HEK293 (cell line): Measurements from ENCODE around the gene FAM8A1.

Source experiments
- CTCF ChIA-PET: fragments of 350-600 bp; formaldehyde crosslinking; extraction: SDS; loops from one replicate; lab custom pipeline; 2021; ENCODE audit warnings: antibody characterized with exemption; lab: Yijun Ruan, JAX
- POLR2A ChIA-PET: fragments of 300-600 bp; formaldehyde crosslinking; extraction: SDS; loops from one replicate; lab custom pipeline; 2020; ENCODE audit warnings: antibody characterized with exemption, inconsistent platforms; lab: Yijun Ruan, JAX
- H3K27ac ChIP-seq: fragments of 200-500 bp; sonication (Bioruptor generic); 2 replicates; pipeline ENCODE4 v1.5.1; 2014; ENCODE audit warnings: low read depth, low read length, control low read depth, inconsistent platforms; ENCODE audit errors: extremely low read depth
- H3K36me3 ChIP-seq, 2 experiments: fragments of 200-500 bp in 1 of 2; sonication (Bioruptor generic) in 1 of 2; 1 replicate in 1 of 2; 2 replicates in 1 of 2; pipeline ENCODE4 v1.5.1; 2014 to 2017; ENCODE audit warnings: inconsistent platforms in 2 of 2, low read length in 2 of 2; ENCODE audit not compliant: control insufficient read depth in 2 of 2, insufficient read depth in 1 of 2
- H3K4me1 ChIP-seq: fragments of 200-500 bp; sonication (Bioruptor generic); 2 replicates; pipeline ENCODE4 v1.5.1; 2014; ENCODE audit warnings: mild to moderate bottlenecking, low read length, inconsistent platforms; ENCODE audit not compliant: control insufficient read depth, insufficient read depth
- H3K4me3 ChIP-seq: 2 replicates; pipeline ENCODE4 v1.5.1; 2011; ENCODE audit warnings: low read depth, mild to moderate bottlenecking, control low read depth, low read length, moderate library complexity
- H3K9me3 ChIP-seq: fragments of 200-500 bp; sonication (Bioruptor generic); 2 replicates; pipeline ENCODE4 v1.5.1; 2014; ENCODE audit warnings: low read depth, low read length, inconsistent platforms; ENCODE audit not compliant: control insufficient read depth, insufficient read depth
- GFI1B ChIP-seq: fragments of 450-650 bp; formaldehyde crosslinking; IDR thresholded peaks from 2 replicates; pipeline ENCODE4 v1.5.1; 2016; ENCODE audit warnings: missing biosample characterization, missing genetic modification characterization
- GLI4 ChIP-seq: fragments of 450-650 bp; formaldehyde crosslinking; IDR thresholded peaks from 2 replicates; pipeline ENCODE4 v1.5.1; 2016; ENCODE audit warnings: missing biosample characterization, missing genetic modification characterization
- PBX3 ChIP-seq: sonication (generic); formaldehyde crosslinking; IDR thresholded peaks from 2 replicates; pipeline ENCODE4 v1.8.1; 2022; ENCODE audit warnings: mild to moderate bottlenecking, moderate library complexity, missing genetic modification reagents
- RBAK ChIP-seq: fragments of 450-650 bp; formaldehyde crosslinking; IDR thresholded peaks from 2 replicates; pipeline ENCODE4 v1.5.1; 2016; ENCODE audit warnings: missing biosample characterization, missing genetic modification characterization
- SCRT1 ChIP-seq: fragments of 450-650 bp; formaldehyde crosslinking; IDR thresholded peaks from 2 replicates; pipeline ENCODE4 v1.5.1; 2016; ENCODE audit warnings: missing biosample characterization, missing genetic modification characterization, borderline replicate concordance
- YY1 ChIP-seq: fragments of 450-650 bp; formaldehyde crosslinking; IDR thresholded peaks from 2 replicates; pipeline ENCODE4 v1.5.1; 2018; ENCODE audit warnings: missing biosample characterization, missing genetic modification characterization
- ZBTB21 ChIP-seq: fragments of 450-650 bp; formaldehyde crosslinking; IDR thresholded peaks from 2 replicates; pipeline ENCODE4 v1.5.1; 2017; ENCODE audit warnings: missing biosample characterization, missing genetic modification characterization
- ZBTB48 ChIP-seq: fragments of 450-650 bp; formaldehyde crosslinking; IDR thresholded peaks from 2 replicates; pipeline ENCODE4 v1.5.1; 2016; ENCODE audit warnings: missing biosample characterization, missing genetic modification characterization
- ZBTB49 ChIP-seq: fragments of 450-650 bp; formaldehyde crosslinking; IDR thresholded peaks from 2 replicates; pipeline ENCODE4 v1.5.1; 2016; ENCODE audit warnings: missing biosample characterization, missing genetic modification characterization, low read depth
- ZFHX2 ChIP-seq: fragments of 450-650 bp; formaldehyde crosslinking; conservative IDR thresholded peaks from 2 replicates; pipeline ENCODE4 v1.5.1; 2016; ENCODE audit warnings: missing biosample characterization, missing genetic modification characterization
- ZNF10 ChIP-seq: fragments of 450-650 bp; formaldehyde crosslinking; IDR thresholded peaks from 2 replicates; pipeline ENCODE4 v1.5.1; 2017; ENCODE audit warnings: missing biosample characterization, missing genetic modification characterization
- ZNF121 ChIP-seq: fragments of 450-650 bp; formaldehyde crosslinking; IDR thresholded peaks from 2 replicates; pipeline ENCODE4 v1.5.1; 2016; ENCODE audit warnings: missing biosample characterization, missing genetic modification characterization
- ZNF174 ChIP-seq: fragments of 450-650 bp; formaldehyde crosslinking; IDR thresholded peaks from 2 replicates; pipeline ENCODE4 v1.5.0; 2017; ENCODE audit warnings: missing biosample characterization, mild to moderate bottlenecking, missing genetic modification characterization
- ZNF175 ChIP-seq: fragments of 450-650 bp; formaldehyde crosslinking; IDR thresholded peaks from 2 replicates; pipeline ENCODE4 v1.5.1; 2016; ENCODE audit warnings: missing biosample characterization, missing genetic modification characterization
- ZNF324 ChIP-seq: fragments of 450-650 bp; formaldehyde crosslinking; IDR thresholded peaks from 2 replicates; pipeline ENCODE4 v1.5.1; 2016; ENCODE audit warnings: missing biosample characterization, missing genetic modification characterization
- ZNF501 ChIP-seq: fragments of 450-650 bp; formaldehyde crosslinking; IDR thresholded peaks from 2 replicates; pipeline ENCODE4 v1.5.1; 2016; ENCODE audit warnings: missing biosample characterization, missing genetic modification characterization
- ZNF580 ChIP-seq: fragments of 450-650 bp; formaldehyde crosslinking; IDR thresholded peaks from 2 replicates; pipeline ENCODE4 v1.5.1; 2016; ENCODE audit warnings: missing biosample characterization, missing genetic modification characterization
- ZNF621 ChIP-seq: fragments of 450-650 bp; formaldehyde crosslinking; IDR thresholded peaks from 2 replicates; pipeline ENCODE4 v1.5.1; 2017; ENCODE audit warnings: missing biosample characterization, missing genetic modification characterization
- ZXDB ChIP-seq: fragments of 450-650 bp; formaldehyde crosslinking; IDR thresholded peaks from 2 replicates; pipeline ENCODE4 v1.5.1; 2016; ENCODE audit warnings: missing biosample characterization, missing genetic modification characterization

FAM8A1 gene

GRCh38 chr6:17648745-17649144 lies 48.6 kb downstream of the FAM8A1 start:
- Histone ChIP-seq H3K27ac (no peak overlapping the region), H3K9me3 (no peaks in the 10 kb centered on the region), H3K4me3 (no peak overlapping the region), H3K36me3 (peaks cover 85 to 89% of the 10 kb centered on the region in 2 experiments), H3K4me1 (no peaks in the 10 kb centered on the region)
- ChIA-PET POLR2A (no interaction called here), CTCF (interaction anchor here (0.6 to 1.0 kb wide), 2 partner anchors 157 to 399 kb away, joined by 3 to 7 read pairs; no protein-coding TSS in a partner anchor)
- no peak for TF ChIP-seq ZFHX2 (tag by site-specific recombination)
- TF ChIP-seq ZBTB49 (tag by site-specific recombination), result no peak
- TF ChIP-seq YY1 (tag by site-specific recombination), result no peak
- TF ChIP-seq ZNF580 (tag by site-specific recombination), result no peak
- no peak for TF ChIP-seq ZNF501 (tag by site-specific recombination)
- TF ChIP-seq ZBTB48 (tag by site-specific recombination), result no peak
- TF ChIP-seq SCRT1, result no peak
- no peak for TF ChIP-seq ZBTB21 (tag by site-specific recombination)
- TF ChIP-seq ZXDB (tag by site-specific recombination), result no peak
- TF ChIP-seq ZNF621 (tag by site-specific recombination), result no peak
- TF ChIP-seq ZNF10 (tag by site-specific recombination), result no peak
- no peak for TF ChIP-seq GFI1B (tag by site-specific recombination)
- no peak for TF ChIP-seq ZNF174 (tag by site-specific recombination)
- no peak for TF ChIP-seq ZNF324 (tag by site-specific recombination)
- no peak for TF ChIP-seq PBX3 (CRISPR knock-in tag)

- Histone ChIP-seq H3K27ac (no peak overlapping the region), H3K9me3 (no peaks in the 10 kb centered on the region), H3K4me3 (no peak overlapping the region), H3K36me3 (peaks cover 81 to 84% of the 10 kb centered on the region in 2 experiments), H3K4me1 (no peaks in the 10 kb centered on the region)
- POLR2A ChIA-PET, result interaction anchor here (0.5 to 0.6 kb wide), 2 partner anchors 54 to 856 kb away, joined by 3 to 5 read pairs; no protein-coding TSS in a partner anchor
- CTCF ChIA-PET, result interaction anchor here (1.1 kb wide), 1 partner anchor 60 kb away, joined by 3 read pairs; no protein-coding TSS in a partner anchor
- 0 out of 2 replicates have a peak, but pooled peaks have one; percentile 50 for TF ChIP-seq ZNF121 (tag by site-specific recombination)
- no peak for TF ChIP-seq GLI4 (tag by site-specific recombination)
- no peak for TF ChIP-seq RBAK (tag by site-specific recombination)
- no peak for TF ChIP-seq SCRT1
- TF ChIP-seq ZNF175, result no peak
Measured at GRCh38 chr6:17650656-17651309, 50.7 kb downstream of the FAM8A1 start.
